Trophoblast cell (in vitro differentiated cells and primary cell): ENCODE results near the gene ASTN1.

Experiments used
- DNase-seq, 2 donors: peaks; one replicate each; pipeline ENCODE4 v3.0.0-alpha.2; 2016
- H2AFZ ChIP-seq: 2 replicates; pipeline ENCODE4 v1.6.1; 2013; ENCODE audit warnings: low read length, moderate library complexity, mild to moderate bottlenecking; ENCODE audit not compliant: insufficient read depth, poor library complexity
- H2AK5ac ChIP-seq: 2 replicates; pipeline ENCODE4 v1.6.1; 2013; ENCODE audit warnings: mild to moderate bottlenecking, low read length
- H2BK120ac ChIP-seq: 2 replicates; pipeline ENCODE4 v1.6.1; 2013; ENCODE audit warnings: low read length, mild to moderate bottlenecking, moderate library complexity; ENCODE audit not compliant: insufficient read depth, poor library complexity
- H2BK12ac ChIP-seq: 2 replicates; pipeline ENCODE4 v1.6.1; 2013; ENCODE audit warnings: mild to moderate bottlenecking, low read length, moderate library complexity
- H2BK5ac ChIP-seq: 2 replicates; pipeline ENCODE4 v1.6.1; 2013; ENCODE audit warnings: low read length, low read depth, moderate library complexity, mild to moderate bottlenecking; ENCODE audit not compliant: poor library complexity
- H3K14ac ChIP-seq: 2 replicates; pipeline ENCODE4 v1.6.1; 2013; ENCODE audit warnings: mild to moderate bottlenecking, low read length
- H3K18ac ChIP-seq: 2 replicates; pipeline ENCODE4 v1.6.1; 2013; ENCODE audit warnings: mild to moderate bottlenecking, low read length
- H3K23ac ChIP-seq: 2 replicates; pipeline ENCODE4 v1.6.1; 2013; ENCODE audit warnings: low read length
- H3K27ac ChIP-seq: 2 replicates; pipeline ENCODE4 v1.5.1; 2013; ENCODE audit warnings: low read depth, mild to moderate bottlenecking, inconsistent platforms, low read length, moderate library complexity
- H3K27me3 ChIP-seq: 2 replicates; pipeline ENCODE4 v1.6.1; 2013; ENCODE audit warnings: inconsistent platforms, mild to moderate bottlenecking, low read length, moderate library complexity; ENCODE audit not compliant: insufficient read depth
- H3K36me3 ChIP-seq, 2 experiments: 1 replicate in 1 of 2; 2 replicates in 1 of 2; pipeline ENCODE4 v1.6.1; 2013; ENCODE audit warnings: low read length in 2 of 2, mild to moderate bottlenecking in 2 of 2, moderate library complexity in 1 of 2; ENCODE audit not compliant: insufficient read depth in 2 of 2, control insufficient read depth in 1 of 2
- H3K4ac ChIP-seq: 2 replicates; pipeline ENCODE4 v1.6.1; 2013; ENCODE audit warnings: low read depth, mild to moderate bottlenecking, low read length, moderate library complexity
- H3K4me1 ChIP-seq, 2 experiments: 1 replicate in 1 of 2; 2 replicates in 1 of 2; pipeline ENCODE4 v1.6.1; 2013; ENCODE audit warnings: low read length in 2 of 2, mild to moderate bottlenecking in 2 of 2, moderate library complexity in 1 of 2; ENCODE audit not compliant: insufficient read depth in 2 of 2, control insufficient read depth in 1 of 2
- H3K4me2 ChIP-seq: 2 replicates; pipeline ENCODE4 v1.6.1; 2013; ENCODE audit warnings: inconsistent platforms, mild to moderate bottlenecking, low read length, moderate library complexity
- H3K4me3 ChIP-seq: 2 replicates; pipeline ENCODE4 v1.5.1; 2013; ENCODE audit warnings: mild to moderate bottlenecking, low read depth, low read length, inconsistent platforms
- H3K79me1 ChIP-seq: one replicate; pipeline ENCODE4 v1.6.1; 2013; ENCODE audit warnings: low read length
- H3K79me2 ChIP-seq: 2 replicates; pipeline ENCODE4 v1.6.1; 2013; ENCODE audit warnings: low read length, mild to moderate bottlenecking; ENCODE audit not compliant: control insufficient read depth, insufficient read depth, poor library complexity
- H3K9ac ChIP-seq: 2 replicates; pipeline ENCODE4 v1.6.1; 2013; ENCODE audit warnings: mild to moderate bottlenecking, low read length
- H3K9me3 ChIP-seq: 2 replicates; pipeline ENCODE4 v1.6.1; 2013; ENCODE audit warnings: low read depth, mild to moderate bottlenecking, control low read depth, inconsistent platforms, low read length; ENCODE audit not compliant: insufficient read depth
- H4K12ac ChIP-seq: 2 replicates; pipeline ENCODE4 v1.6.1; 2013; ENCODE audit warnings: low read depth, mild to moderate bottlenecking, low read length, moderate library complexity
- H4K8ac ChIP-seq: 2 replicates; pipeline ENCODE4 v1.6.1; 2013; ENCODE audit warnings: low read depth, mild to moderate bottlenecking, low read length, moderate library complexity
- H4K91ac ChIP-seq: one replicate; pipeline ENCODE4 v1.6.1; 2013; ENCODE audit warnings: low read depth, mild to moderate bottlenecking, low read length, moderate library complexity
- WGBS: extraction: QIAGEN DNeasy Blood & Tissue Kit; methylation state at CpG from one replicate; pipeline ENCODE4 v1.1.7; 2013; ENCODE audit warnings: missing lambda C conversion rate; ENCODE audit not compliant: insufficient read length, insufficient coverage; ENCODE audit errors: extremely low coverage; 5-methylcytosine and 5-hydroxymethylcytosine counted together

Gene ASTN1

GRCh38 chr1:176893625-176894352, 270.7 kb downstream of the ASTN1 start:
- no peak overlapping the region for H3K4me3 ChIP-seq
- no peak overlapping the region for H3K9ac ChIP-seq
- H2BK12ac ChIP-seq: no peak overlapping the region
- no peaks in the 10 kb centered on the region for H3K36me3 ChIP-seq
- H3K4ac ChIP-seq: no peak overlapping the region
- H3K4me1 ChIP-seq: no peaks in the 10 kb centered on the region
- no peaks in the 10 kb centered on the region for H3K79me1 ChIP-seq
- no peak overlapping the region for H3K23ac ChIP-seq
- H4K12ac ChIP-seq: no peak overlapping the region
- no peaks in the 10 kb centered on the region for H3K9me3 ChIP-seq
- no CpG with 5 or more reads among the region's 7 CpGs for WGBS
- H3K14ac ChIP-seq: no peak overlapping the region
- no peak overlapping the region for H2BK120ac ChIP-seq
- DNase-seq: no peak
- no peak overlapping the region for H4K8ac ChIP-seq
- no peak overlapping the region for H2AFZ ChIP-seq
- H2AK5ac ChIP-seq: no peak overlapping the region
- H3K4me2 ChIP-seq: no peak overlapping the region
- no peaks in the 10 kb centered on the region for H3K27me3 ChIP-seq
- H3K18ac ChIP-seq: no peak overlapping the region
- no peak overlapping the region for H3K27ac ChIP-seq
- H3K79me2 ChIP-seq: no peaks in the 10 kb centered on the region
- no peak overlapping the region for H2BK5ac ChIP-seq
- no peak overlapping the region for H4K91ac ChIP-seq

DNA sequence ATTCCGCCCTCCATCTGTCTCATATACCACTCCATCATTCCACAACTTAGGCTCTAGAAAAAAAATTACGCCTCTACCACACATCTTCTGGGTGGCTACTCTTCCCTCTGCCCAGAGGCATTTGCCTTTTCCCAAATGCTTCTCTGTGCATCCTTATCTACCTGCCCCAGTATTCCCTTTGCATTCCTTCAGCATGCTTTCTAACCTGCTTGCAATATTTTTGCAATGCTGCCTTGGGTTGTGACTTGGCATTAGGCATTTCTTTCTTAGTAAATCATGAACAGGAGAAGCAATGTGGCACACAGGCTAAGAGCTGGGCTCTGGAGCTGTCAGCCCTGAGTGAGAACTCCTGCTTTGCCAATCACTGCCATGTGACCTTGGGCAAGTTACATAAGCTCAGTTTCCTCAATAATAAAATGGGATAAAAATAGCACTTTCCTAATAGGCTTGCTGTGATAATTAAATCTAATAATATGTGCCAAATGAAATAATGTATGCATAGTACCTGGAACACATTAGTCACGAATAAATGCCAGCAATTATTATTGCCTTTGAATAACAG, 276.0 kb downstream of the ASTN1 start:
- WGBS: no CpG with 5 or more reads among the region's 3 CpGs
- H4K12ac ChIP-seq: no peak overlapping the region

DNA sequence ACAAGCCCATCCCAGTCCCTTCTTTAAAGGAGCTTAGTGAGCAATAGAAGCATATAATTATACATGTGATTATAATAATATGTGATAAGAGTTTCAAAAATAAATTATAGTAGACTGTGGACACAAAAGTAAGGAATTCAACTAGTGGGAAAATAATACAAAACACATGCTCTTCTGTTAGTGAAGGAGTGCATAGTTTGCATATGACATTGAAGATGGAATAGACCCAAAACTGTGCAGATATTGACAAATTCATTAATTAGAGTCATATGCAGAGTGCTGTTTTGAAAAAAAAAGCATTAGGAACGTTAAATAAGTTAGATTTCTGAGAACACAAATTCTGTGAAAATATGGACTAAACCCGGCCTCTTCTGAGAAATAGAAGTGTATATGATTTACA, 278.8 kb downstream of the ASTN1 start:
- H3K23ac ChIP-seq: no peak overlapping the region
- no peak for DNase-seq
- WGBS: no CpG with 5 or more reads among the region's 2 CpGs
- H4K91ac ChIP-seq: no peak overlapping the region
- H2BK12ac ChIP-seq: no peak overlapping the region
- peaks cover 3 to 4% of the 10 kb centered on the region in 2 experiments for H3K4me1 ChIP-seq
- H3K27me3 ChIP-seq: no peaks in the 10 kb centered on the region
- H2AK5ac ChIP-seq: no peak overlapping the region
- no peak overlapping the region for H4K8ac ChIP-seq
- H3K79me1 ChIP-seq: no peaks in the 10 kb centered on the region
- H2BK120ac ChIP-seq: no peak overlapping the region
- no peaks in the 10 kb centered on the region for H3K79me2 ChIP-seq
- H3K4me3 ChIP-seq: no peak overlapping the region
- H2BK5ac ChIP-seq: no peak overlapping the region
- no peaks in the 10 kb centered on the region for H3K36me3 ChIP-seq
- no peak overlapping the region for H3K9ac ChIP-seq
- no peak overlapping the region for H4K12ac ChIP-seq
- no peak overlapping the region for H2AFZ ChIP-seq
- no peak overlapping the region for H3K4ac ChIP-seq
- H3K4me2 ChIP-seq: no peak overlapping the region
- no peak overlapping the region for H3K18ac ChIP-seq
- no peak overlapping the region for H3K14ac ChIP-seq
- H3K27ac ChIP-seq: no peak overlapping the region
- H3K9me3 ChIP-seq: peaks cover 1% of the 10 kb centered on the region

More for the DNA sequence above, 276.0 kb downstream of the ASTN1 start:
- no peak overlapping the region for H4K91ac ChIP-seq
- H3K36me3 ChIP-seq: no peaks in the 10 kb centered on the region
- H3K27me3 ChIP-seq: no peaks in the 10 kb centered on the region
- H3K9ac ChIP-seq: no peak overlapping the region
- no peak overlapping the region for H3K23ac ChIP-seq
- no peak overlapping the region for H3K27ac ChIP-seq
- no peak overlapping the region for H2AK5ac ChIP-seq
- no peaks in the 10 kb centered on the region for H3K79me2 ChIP-seq
- peak; percentile 54 to 78 for DNase-seq
- no peak overlapping the region for H2AFZ ChIP-seq
- no peak overlapping the region for H3K18ac ChIP-seq
- H3K9me3 ChIP-seq: peaks cover 1% of the 10 kb centered on the region
- H3K14ac ChIP-seq: no peak overlapping the region
- no peak overlapping the region for H3K4me2 ChIP-seq
- H2BK12ac ChIP-seq: no peak overlapping the region
- H3K4me1 ChIP-seq: peaks cover 3 to 4% of the 10 kb centered on the region in 2 experiments
- no peak overlapping the region for H4K8ac ChIP-seq
- no peak overlapping the region for H2BK120ac ChIP-seq
- H3K79me1 ChIP-seq: no peaks in the 10 kb centered on the region
- H3K4me3 ChIP-seq: no peak overlapping the region
- H3K4ac ChIP-seq: no peak overlapping the region
- no peak overlapping the region for H2BK5ac ChIP-seq

GRCh38 chr1:176885341-176885740, 279.2 kb downstream of the ASTN1 start:
- H3K4ac ChIP-seq: no peak overlapping the region
- no peaks in the 10 kb centered on the region for H3K79me2 ChIP-seq
- H4K91ac ChIP-seq: no peak overlapping the region
- H2AK5ac ChIP-seq: no peak overlapping the region
- H3K14ac ChIP-seq: no peak overlapping the region
- no peak overlapping the region for H2BK120ac ChIP-seq
- H3K23ac ChIP-seq: no peak overlapping the region
- H3K36me3 ChIP-seq: no peaks in the 10 kb centered on the region
- no peak overlapping the region for H4K8ac ChIP-seq
- H3K4me3 ChIP-seq: no peak overlapping the region
- H2BK12ac ChIP-seq: no peak overlapping the region
- H3K18ac ChIP-seq: no peak overlapping the region
- H3K27me3 ChIP-seq: no peaks in the 10 kb centered on the region
- H3K9me3 ChIP-seq: peaks cover 1% of the 10 kb centered on the region
- no peak overlapping the region for H2BK5ac ChIP-seq
- no peak overlapping the region for H2AFZ ChIP-seq
- WGBS: no CpG with 5 or more reads among the region's 3 CpGs
- no peak overlapping the region for H3K4me2 ChIP-seq
- H3K27ac ChIP-seq: no peak overlapping the region
- no peak for DNase-seq
- no peak overlapping the region for H4K12ac ChIP-seq
- no peaks in the 10 kb centered on the region for H3K79me1 ChIP-seq
- H3K4me1 ChIP-seq: peaks cover 3 to 4% of the 10 kb centered on the region in 2 experiments
- H3K9ac ChIP-seq: no peak overlapping the region
